Sigmoid colon (tissue), 7 donors: ENCODE measurements around the gene IMPA2. TPM values are rescaled to one million over a fixed set of nuclear protein-coding genes. Genes with fewer than 3 reads are reported as not detected.

ENCODE experiments used
- DNase-seq: peaks from one replicate; pipeline ENCODE4 v3.0.0-alpha.2; 2019
- H3K27ac ChIP-seq, 4 donors: fragments of 200-600 bp; sonication (generic); one replicate each; pipeline ENCODE4 v1.5.1; 2016 to 2019; ENCODE audit warnings: mild to moderate bottlenecking in 1 of 4
- H3K27me3 ChIP-seq, 3 donors: fragments of 200-600 bp; sonication (generic); one replicate each; pipeline ENCODE4 v1.5.1; 2019; ENCODE audit warnings: mild to moderate bottlenecking in 1 of 3
- H3K36me3 ChIP-seq, 4 donors: fragments of 200-600 bp; sonication (generic); one replicate each; pipeline ENCODE4 v1.5.1; 2016 to 2019
- H3K4me1 ChIP-seq, 4 donors: fragments of 200-600 bp; sonication (generic); one replicate each; pipeline ENCODE4 v1.5.1; 2017 to 2019
- H3K4me3 ChIP-seq, 4 donors: fragments of 200-600 bp; sonication (generic); one replicate each; pipeline ENCODE4 v1.5.1; 2017 to 2019; ENCODE audit warnings: mild to moderate bottlenecking in 2 of 4, moderate library complexity in 1 of 4
- H3K9me3 ChIP-seq, 4 donors: fragments of 200-600 bp in 3 of 4; sonication (generic) in 3 of 4; one replicate each; pipeline versions ENCODE4 v1.5.1 to v1.6.1; 2013 to 2019
- EP300 ChIP-seq, 4 donors: sonication (generic); formaldehyde crosslinking; IDR thresholded peaks; one replicate each; pipeline ENCODE4 v1.6.1; 2017; ENCODE audit warnings: antibody characterized with exemption in 4 of 4
- POLR2A ChIP-seq, 2 donors: fragments of 450-650 bp; IDR thresholded peaks; one replicate each; pipeline ENCODE4 v1.6.1; 2016; ENCODE audit warnings: antibody characterized with exemption in 2 of 2, mild to moderate bottlenecking in 2 of 2, moderate library complexity in 2 of 2
- POLR2AphosphoS5 ChIP-seq, 4 donors: sonication (generic); formaldehyde crosslinking; IDR thresholded peaks; one replicate each; pipeline ENCODE4 v1.6.1; 2017; ENCODE audit warnings: antibody characterized with exemption in 4 of 4
- WGBS, 2 donors: extraction: QIAGEN DNeasy Blood & Tissue Kit; methylation state at CpG; one replicate each; pipeline ENCODE4 v1.1.7; 2013; 5-methylcytosine and 5-hydroxymethylcytosine counted together
- intact Hi-C: fragments of 100-400 bp; cut with DNase I; formaldehyde crosslinking; loops from one replicate; pipeline ENCODE4 v1.15.1; 2023
- polyA plus RNA-seq, 3 donors: library from polyadenylated mRNA; stranded (reverse); fragments of 200-250 nt; gene quantifications; one replicate each; pipeline ENCODE4 v1.2.3, GENCODE V29; 2013
- total RNA-seq, 4 donors: library from RNA; depleted of rRNA; stranded (reverse); fragments of >200 nt; gene quantifications; one replicate each; pipeline ENCODE4 v1.1.0, GENCODE V29; 2016
- TF ChIP-seq, protein P1 (sequence below), 4 experiments: fragments of 450-650 bp in 3 of 4; fragments of 200-600 bp in 1 of 4; IDR thresholded peaks; one replicate each; pipeline ENCODE4 v1.5.1; 2016 to 2019; ENCODE audit warnings: antibody characterized with exemption in 4 of 4, mild to moderate bottlenecking in 3 of 4, moderate library complexity in 2 of 4
- donor health status: healthy with polysubstance abuse.
- donor health status: Bipolar disorder and iron deficiency.
- donor health status: healthy.

The IMPA2 gene
- 10 to 100 TPM; 21.3 to 66.5 (median 29.1) TPM for total RNA-seq
- 100 to 1,000 TPM in 1 of 3 donors, 10 to 100 TPM in 2; 88.1 to 138 (median 99.6) TPM for polyA plus RNA-seq

- 1% methylated on average over 42 of the region's 42 CpGs for WGBS, 2 donors
- peak within 1 kb of the TSS; percentile 89 to 99 (median 96) for H3K27ac ChIP-seq
- peaks cover 0 to 36% (median 19%) of the 10 kb centered on the region in 4 donors for H3K4me1 ChIP-seq
- TF ChIP-seq, protein P1, sequence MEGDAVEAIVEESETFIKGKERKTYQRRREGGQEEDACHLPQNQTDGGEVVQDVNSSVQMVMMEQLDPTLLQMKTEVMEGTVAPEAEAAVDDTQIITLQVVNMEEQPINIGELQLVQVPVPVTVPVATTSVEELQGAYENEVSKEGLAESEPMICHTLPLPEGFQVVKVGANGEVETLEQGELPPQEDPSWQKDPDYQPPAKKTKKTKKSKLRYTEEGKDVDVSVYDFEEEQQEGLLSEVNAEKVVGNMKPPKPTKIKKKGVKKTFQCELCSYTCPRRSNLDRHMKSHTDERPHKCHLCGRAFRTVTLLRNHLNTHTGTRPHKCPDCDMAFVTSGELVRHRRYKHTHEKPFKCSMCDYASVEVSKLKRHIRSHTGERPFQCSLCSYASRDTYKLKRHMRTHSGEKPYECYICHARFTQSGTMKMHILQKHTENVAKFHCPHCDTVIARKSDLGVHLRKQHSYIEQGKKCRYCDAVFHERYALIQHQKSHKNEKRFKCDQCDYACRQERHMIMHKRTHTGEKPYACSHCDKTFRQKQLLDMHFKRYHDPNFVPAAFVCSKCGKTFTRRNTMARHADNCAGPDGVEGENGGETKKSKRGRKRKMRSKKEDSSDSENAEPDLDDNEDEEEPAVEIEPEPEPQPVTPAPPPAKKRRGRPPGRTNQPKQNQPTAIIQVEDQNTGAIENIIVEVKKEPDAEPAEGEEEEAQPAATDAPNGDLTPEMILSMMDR (IDR thresholded peaks at IDR 0.05) = no peak
- peak; percentile 76 to 88 (median 85) for TF ChIP-seq POLR2AphosphoS5 (IDR thresholded peaks at IDR 0.05)
- TF ChIP-seq POLR2A (IDR thresholded peaks at IDR 0.05) = no peak
- no peak for TF ChIP-seq EP300 (IDR thresholded peaks at IDR 0.05)
- intact Hi-C loops = loop anchor here (2.0 to 10.0 kb wide), 2 partner anchors 34 to 126 kb away; partner anchors contain the start of gene CHMP1B
- DNase-seq = no peak
- H3K27me3 ChIP-seq = no peaks in the 10 kb centered on the region
- H3K9me3 ChIP-seq = no peaks in the 10 kb centered on the region
- H3K4me3 ChIP-seq = peak within 1 kb of the TSS; percentile 72 to 82 (median 80)
- no peaks in the 10 kb centered on the region for H3K36me3 ChIP-seq
Measured at GRCh38 chr18:11981192-11981542, at the start of gene IMPA2. Gene IMPA2, plus strand, starts transcription at chr18:11981507. Its CDS starts 163 bp downstream, at chr18:11981670.

- 92 to 95% methylated on average over 14 of the region's 14 CpGs for WGBS, 2 donors
- no peaks in the 10 kb centered on the region for H3K36me3 ChIP-seq
- no peak for DNase-seq
- TF ChIP-seq EP300 (IDR thresholded peaks at IDR 0.05) = no peak
- no peak for TF ChIP-seq POLR2A (IDR thresholded peaks at IDR 0.05)
- TF ChIP-seq, protein P1 (IDR thresholded peaks at IDR 0.05) = no peak
- no peak for TF ChIP-seq POLR2AphosphoS5 (IDR thresholded peaks at IDR 0.05)
- intact Hi-C loops = loop anchor here (10.0 kb wide), 1 partner anchor 302 kb away; no protein-coding TSS in a partner anchor
- H3K27ac ChIP-seq = no peak overlapping the region
- H3K9me3 ChIP-seq = no peaks in the 10 kb centered on the region
- H3K4me3 ChIP-seq = no peak overlapping the region
- H3K4me1 ChIP-seq = no peaks in the 10 kb centered on the region
- H3K27me3 ChIP-seq = no peaks in the 10 kb centered on the region
Measured at GRCh38 chr18:11932393-11932792, 48.9 kb upstream of the IMPA2 start.

GRCh38 chr18:11937874-11938478 lies 43.3 kb upstream of the IMPA2 start:
- intact Hi-C loops = loop anchor here (1.0 to 10.0 kb wide), 3 partner anchors 57 to 297 kb away; no protein-coding TSS in a partner anchor
- H3K36me3 ChIP-seq = no peaks in the 10 kb centered on the region
- no peak overlapping the region for H3K4me3 ChIP-seq
- peak; percentile 84 for DNase-seq
- no peaks in the 10 kb centered on the region for H3K4me1 ChIP-seq
- WGBS, 2 donors = 2 to 8% methylated on average over 4 of the region's 4 CpGs
- TF ChIP-seq POLR2AphosphoS5 (IDR thresholded peaks at IDR 0.05) = peak in 3 of 4 donors; percentile 32 to 42 (median 33)
- TF ChIP-seq, protein P1 (IDR thresholded peaks at IDR 0.05) = peak; percentile 58 to 82 (median 71)
- TF ChIP-seq EP300 (IDR thresholded peaks at IDR 0.05) = no peak
- TF ChIP-seq POLR2A (IDR thresholded peaks at IDR 0.05) = no peak
- H3K9me3 ChIP-seq = no peaks in the 10 kb centered on the region
- peak overlapping the region in 1 of 4 donors; percentile 45 for H3K27ac ChIP-seq
- H3K27me3 ChIP-seq = no peaks in the 10 kb centered on the region

GRCh38 chr18:11940956-11941355 lies 40.4 kb upstream of the IMPA2 start:
- no peaks in the 10 kb centered on the region for H3K36me3 ChIP-seq
- TF ChIP-seq, protein P1 (IDR thresholded peaks at IDR 0.05) = no peak
- TF ChIP-seq POLR2AphosphoS5 (IDR thresholded peaks at IDR 0.05) (no peak), POLR2A (IDR thresholded peaks at IDR 0.05) (no peak), EP300 (IDR thresholded peaks at IDR 0.05) (no peak)
- H3K4me3 ChIP-seq = no peak overlapping the region
- WGBS, 2 donors = 83 to 93% methylated on average over 2 of the region's 2 CpGs
- intact Hi-C loops = no loop called here
- DNase-seq = no peak
- no peaks in the 10 kb centered on the region for H3K27me3 ChIP-seq
- no peak overlapping the region for H3K27ac ChIP-seq
- H3K9me3 ChIP-seq = no peaks in the 10 kb centered on the region
- peaks cover 0 to under 1% (median under 1%) of the 10 kb centered on the region in 4 donors for H3K4me1 ChIP-seq
